Measurements from ENCODE around the gene PTPRG.
A peak's percentile ranks its signal among the peaks of the same experiment; 100 is the strongest.
"Not testable (repeated sequence)": the region's sequence is repeated elsewhere in the genome, so short reads cannot be mapped to it uniquely, and the experiment has no call there.

Gene PTPRG

DNA sequence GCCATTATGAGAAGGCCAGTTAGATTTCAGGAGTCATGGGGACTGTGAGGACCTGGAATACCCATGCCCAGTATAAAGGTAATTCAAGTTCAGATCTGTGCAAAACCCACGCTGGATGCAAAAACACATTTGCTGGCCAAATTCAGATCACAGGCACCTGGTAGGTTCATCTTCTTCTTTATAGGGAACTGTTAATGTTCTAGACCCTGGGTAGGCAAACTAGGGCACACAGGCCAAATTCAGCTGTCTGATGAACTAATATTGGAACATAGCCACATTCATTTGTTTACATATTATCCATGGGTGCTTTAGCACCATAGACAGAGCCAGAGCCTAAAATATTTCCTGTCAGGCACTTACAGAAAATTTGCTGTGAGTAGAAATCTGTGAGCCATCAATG is 241.4 kb downstream of the PTPRG start:
- no peak for DNase-seq (ENCODE audit: low spot score)

DNA sequence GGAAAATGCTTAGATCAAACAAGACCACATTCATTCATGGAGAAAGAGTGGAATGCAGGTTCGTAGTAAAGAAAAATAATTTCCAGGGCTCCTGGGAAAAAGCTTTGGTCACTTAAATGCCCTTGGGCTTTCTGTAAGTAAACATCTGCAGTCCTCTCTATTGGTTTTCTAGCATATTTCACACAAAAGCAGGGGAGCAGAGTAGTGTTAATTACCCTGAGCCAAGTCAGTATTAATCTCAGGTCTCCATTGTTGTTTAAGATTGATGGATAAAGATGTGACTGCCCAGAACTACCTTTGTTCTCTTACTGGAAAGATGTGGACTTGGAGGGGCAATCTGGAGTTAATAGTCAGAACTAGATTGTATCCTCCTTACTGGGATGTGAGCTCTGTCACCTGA is 242.6 kb downstream of the PTPRG start:
- DNase-seq (ENCODE audit: low spot score), result no peak

DNA sequence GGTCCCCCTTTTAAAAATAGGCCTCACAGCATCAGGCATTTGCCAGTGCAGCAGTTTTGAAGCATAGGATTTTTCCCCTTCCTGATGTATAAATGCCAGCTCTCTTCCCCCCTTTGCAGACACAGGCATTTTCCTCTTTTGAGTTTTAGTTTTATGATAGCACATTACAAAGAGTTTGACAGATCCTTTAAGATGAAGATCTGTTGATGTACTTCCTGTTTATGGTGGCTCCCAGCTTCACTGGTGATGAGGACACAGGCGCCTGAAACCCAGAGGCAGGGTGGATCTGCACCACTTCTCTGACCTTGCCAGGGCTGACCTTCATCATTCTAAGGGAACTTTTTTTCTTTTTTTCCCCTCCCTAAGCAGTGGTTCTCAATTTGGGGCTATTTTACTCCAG is 243.4 kb downstream of the PTPRG start:
- no peak for DNase-seq (ENCODE audit: low spot score)

DNA sequence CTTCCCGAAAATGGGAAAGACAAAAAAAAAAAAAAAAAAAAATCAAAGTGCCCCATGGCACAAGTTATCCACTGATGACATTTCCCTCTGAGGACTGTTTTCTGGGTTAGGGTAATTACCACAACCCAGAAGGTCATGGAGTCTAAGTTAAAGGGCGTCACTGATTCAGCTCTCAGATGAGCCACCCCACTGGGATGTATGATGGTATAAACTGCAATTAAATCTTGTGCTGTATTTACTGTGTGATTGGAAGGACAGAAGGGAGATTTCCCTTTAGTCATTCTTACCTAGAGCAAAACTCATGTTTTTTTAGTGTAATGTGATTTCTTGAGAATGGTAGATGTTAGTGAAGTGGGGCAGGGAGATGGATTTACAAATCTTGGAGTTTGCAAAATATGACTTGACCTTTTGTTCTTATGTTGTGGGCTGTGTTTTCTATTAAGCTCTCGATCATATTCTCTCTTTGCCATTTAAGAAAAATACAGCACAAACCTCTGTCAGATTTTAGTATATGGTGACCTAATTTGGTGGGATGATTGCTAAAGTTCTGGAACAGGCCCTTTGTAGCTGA is 244.2 kb downstream of the PTPRG start:
- DNase-seq (ENCODE audit: low spot score), result no peak

DNA sequence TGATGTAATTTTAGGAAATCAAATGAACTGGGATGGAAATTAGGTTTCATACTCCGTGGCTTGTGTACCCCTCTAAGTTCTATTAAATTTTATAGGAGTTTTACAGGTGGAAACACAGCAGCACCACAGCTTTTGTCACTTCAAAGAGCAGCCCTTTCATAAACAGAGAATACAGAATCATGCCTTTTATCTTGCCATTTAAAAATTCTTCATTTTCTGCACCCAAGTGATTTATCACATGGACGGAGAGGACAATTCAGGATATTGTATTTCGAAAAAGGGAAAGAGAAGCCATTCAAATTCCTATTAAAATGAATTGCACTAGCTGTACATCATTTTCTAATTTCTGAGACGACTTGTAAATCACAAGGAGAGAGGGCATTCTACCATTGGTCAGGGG is 245.4 kb downstream of the PTPRG start:
- DNase-seq (ENCODE audit: low spot score), result no peak

DNA sequence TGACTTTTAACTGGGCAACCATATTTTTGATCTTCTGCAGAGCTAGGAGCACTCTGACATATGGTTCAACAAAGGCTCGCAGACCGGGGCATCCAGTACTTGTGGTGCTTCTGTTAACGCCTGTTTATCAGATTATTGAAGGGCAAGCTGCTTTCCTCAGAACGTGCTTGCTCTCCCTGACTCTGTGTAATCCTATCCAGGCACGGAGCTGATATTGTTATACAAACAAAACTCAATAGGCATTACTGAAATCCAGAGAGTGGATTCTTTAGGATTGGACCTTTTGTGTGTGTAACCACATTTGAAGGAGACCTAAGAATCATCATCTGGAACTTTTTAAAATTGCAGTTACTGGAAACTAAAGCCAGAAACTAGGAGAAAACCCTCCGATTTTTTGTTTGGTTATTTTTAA is 246.5 kb downstream of the PTPRG start:
- DNase-seq (ENCODE audit: low spot score), result peak; percentile 7

DNA sequence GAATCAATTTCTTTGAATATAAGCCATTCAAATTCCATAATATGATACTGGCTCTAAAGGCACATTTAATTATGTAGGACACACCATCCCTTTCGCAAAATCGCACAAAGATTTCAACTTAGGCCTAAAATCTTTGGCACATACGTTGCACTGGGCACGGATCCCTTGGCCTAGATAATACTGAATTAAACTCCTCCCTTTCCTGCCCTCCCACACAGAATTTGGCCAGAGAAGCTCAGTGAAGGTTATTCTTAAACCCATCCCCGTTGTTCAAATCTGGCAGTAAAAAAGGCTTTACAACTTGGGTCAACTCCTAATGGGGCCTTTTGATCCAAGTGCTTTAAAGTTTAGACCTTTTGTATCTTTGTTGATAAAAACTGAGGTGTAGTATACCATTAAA is 247.2 kb downstream of the PTPRG start:
- DNase-seq (ENCODE audit: low spot score), result no peak

DNA sequence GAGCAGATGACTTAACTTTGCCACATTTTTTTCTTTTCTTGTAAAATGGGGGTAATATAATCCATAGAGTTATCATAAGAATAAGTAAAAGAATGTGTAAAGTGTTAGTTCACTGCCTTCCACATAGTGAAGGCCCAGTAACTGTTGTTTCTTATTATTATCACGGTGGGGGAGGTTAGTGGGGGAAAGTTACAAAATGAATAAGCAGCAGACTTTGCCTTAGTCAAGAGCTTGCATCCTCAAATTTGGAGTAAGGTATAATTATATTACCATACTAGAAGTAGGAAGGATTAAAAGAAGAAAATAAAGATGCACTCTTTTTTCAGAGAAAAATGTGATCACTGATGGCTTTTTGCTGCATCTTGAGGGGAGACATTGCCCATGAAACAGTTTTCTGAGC is 247.6 kb downstream of the PTPRG start:
- DNase-seq (ENCODE audit: low spot score), result no peak

DNA sequence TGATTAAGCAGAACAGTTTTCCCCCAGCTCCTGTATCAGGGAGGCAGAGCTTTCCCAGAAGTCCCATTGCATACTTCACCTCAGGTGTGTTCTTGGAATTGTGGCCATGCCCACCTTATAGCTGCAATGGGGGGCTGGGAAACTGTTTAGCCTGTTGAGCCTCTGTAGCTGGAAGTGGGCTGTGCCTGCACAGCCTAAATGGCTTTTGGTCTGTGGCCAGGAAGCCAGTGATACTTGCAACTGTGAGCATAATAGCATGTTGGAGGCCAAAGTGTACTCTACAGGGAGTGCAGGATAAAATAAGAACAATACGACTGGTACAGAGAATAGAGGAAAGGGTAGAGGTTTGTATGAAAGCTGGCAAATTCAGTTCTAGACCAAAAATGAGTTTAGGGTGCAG is 248.5 kb downstream of the PTPRG start:
- no peak for DNase-seq (ENCODE audit: low spot score)

DNA sequence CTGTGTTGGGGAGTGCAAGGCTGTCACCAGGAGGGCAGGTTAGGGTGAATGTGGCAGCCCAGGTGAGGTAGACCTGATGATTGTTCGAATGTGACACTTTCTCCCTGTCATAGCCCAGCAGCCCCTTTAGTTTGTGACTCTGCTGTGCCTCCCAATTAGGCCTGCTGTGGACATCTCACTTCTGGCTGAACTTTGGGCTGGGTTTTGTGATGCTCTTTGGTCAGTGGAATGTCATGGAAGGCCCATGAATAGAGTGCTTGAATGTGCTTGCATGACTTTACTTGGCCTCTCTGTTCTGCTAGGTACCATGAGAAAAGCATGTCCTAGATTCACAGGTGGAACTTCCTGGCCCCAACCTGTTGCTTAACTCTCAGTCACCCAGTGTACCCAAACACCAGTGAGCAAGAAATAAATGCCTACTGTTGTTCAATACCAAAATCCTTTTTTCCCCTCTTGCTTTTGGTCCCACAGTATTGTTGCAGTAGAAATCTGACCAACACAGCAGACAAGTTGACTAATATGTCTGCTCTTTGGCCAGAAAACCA is 249.7 kb downstream of the PTPRG start:
- DNase-seq (ENCODE audit: low spot score), result no peak

DNA sequence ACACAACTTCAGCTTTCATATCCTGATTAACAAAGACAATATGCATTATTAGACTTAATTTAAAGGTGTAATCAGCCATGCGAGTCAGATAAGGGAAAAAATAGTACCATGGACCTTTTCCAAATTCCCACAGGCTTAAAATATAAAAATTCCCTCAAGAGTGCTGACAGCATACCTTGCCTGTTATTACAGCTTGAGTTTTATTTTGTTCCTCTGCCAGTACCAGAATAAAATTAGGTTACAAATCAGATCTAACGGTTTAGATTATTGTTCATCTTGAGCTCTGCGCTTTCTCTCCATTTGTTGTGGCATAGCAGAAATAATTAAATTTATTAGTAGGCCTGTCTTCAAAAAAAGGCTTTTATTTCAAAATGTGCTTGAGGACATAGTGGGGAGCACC is 250.3 kb downstream of the PTPRG start:
- no peak for DNase-seq (ENCODE audit: low spot score)

DNA sequence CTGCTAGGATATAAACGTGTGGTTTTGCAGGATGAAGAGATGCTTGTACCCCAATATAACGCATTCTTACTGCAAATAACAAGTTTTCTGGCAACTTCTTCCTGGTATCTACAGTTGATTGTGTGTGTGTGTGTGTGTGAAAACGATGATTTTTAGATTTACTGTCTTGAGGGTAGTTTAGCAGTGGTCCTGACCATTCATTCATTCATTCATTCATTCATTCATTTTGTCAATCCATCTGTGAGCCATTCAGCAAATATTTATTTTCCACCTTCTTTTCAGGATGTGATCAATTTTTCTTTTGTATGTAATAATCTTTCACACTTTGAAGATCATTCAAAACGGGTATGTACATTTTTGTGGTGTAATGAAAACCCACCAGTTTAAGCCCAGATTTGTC is 250.7 kb downstream of the PTPRG start:
- DNase-seq (ENCODE audit: low spot score), result no peak

DNA sequence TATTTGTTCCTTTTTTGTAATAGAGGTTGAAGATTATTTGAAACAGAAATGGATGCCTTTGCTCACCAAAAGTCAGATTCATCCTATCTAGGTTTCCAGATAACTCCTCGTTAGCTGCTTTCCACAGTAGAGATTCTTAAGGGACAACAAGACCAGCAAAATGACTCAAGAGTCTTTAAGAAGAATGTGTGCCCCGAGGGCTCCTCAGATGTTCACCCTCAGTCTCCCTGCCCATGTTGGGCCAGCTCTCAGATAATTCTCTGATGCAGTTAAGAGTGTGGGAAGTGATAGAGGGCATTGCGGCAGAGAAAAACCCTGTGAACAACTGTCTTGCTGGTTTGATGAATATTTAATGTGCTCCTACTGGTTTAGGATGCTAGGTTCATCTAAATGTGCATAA is 251.1 kb downstream of the PTPRG start:
- no peak for DNase-seq (ENCODE audit: low spot score)

DNA sequence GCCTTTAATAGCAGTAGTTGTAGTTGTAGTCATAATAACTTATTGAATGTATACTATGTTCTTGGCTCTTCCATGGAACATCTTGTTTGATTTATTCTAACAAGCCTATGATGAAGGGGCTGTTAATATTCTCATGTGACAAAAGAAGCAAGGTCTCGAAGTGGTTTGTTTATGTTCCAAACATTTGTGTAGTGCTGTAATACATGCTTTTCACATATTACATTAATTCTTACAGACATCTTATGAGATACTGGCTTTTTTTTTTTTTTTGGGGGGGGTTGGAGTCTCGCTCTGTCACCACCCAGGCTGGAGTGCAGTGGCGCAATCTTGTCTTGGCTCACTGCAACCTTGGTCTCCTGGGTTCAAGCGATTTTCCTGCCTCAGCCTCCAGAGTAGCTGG is 252.3 kb downstream of the PTPRG start:
- DNase-seq (ENCODE audit: low spot score), result no peak

DNA sequence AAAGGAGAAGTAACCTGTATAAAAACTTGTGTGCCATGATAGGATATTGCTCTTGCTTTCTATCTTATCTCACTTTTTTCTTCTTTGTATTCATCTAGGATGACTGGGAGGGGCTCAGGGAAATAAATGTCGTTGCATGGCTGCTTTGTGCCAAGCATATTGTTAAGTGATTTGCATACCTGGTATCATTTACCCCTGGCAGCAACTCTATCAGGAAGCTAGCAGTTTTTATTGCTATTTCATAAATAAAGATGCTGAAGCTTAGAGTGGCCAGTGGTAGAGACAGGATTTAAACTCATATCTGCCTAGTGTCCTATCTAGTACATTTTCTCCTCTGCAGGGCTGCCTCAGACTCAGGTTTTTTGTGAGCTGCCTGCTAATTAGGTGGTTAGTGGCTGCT is 253.3 kb downstream of the PTPRG start:
- no peak for DNase-seq (ENCODE audit: low spot score)

DNA sequence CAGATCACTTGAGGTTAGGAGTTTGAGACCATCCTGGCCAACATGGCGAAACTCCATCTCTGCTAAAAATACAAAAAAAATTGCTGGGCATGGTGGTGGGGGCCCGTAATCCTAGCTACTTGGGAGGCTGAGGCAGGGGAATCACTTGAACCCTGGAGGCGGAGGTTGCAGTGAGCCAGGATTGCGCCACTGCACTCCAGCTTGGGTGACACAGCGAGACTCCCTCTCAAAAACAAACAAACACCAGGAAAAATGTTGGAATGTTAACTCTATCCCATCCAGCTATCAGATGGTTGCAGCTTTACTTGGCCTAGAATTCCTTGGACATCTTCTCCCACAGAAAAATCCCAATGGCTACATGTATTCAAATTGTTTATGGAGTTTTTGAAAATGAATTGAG is 254.9 kb downstream of the PTPRG start:
- not testable (repeated sequence) for DNase-seq (ENCODE audit: low spot score)

DNA sequence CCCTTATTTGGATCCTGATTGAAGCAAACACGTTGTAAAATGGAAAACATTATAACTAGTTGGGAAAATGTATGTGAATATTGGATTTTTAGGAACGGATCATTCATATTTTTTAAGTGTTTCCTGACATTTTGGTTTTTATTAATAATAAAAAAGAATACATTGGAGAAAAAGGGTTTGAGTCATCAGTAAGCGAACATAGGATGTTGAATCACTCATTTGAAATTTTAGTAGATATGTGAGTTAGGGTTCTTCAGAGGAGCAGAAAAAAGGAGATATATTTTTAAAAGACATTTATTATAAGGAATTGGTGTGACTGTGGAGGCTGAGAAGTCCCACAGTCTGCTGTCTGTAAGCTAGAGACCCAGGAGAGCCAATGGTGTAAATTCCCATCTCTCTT is 258.5 kb downstream of the PTPRG start:
- DNase-seq (ENCODE audit: low spot score), result no peak

DNA sequence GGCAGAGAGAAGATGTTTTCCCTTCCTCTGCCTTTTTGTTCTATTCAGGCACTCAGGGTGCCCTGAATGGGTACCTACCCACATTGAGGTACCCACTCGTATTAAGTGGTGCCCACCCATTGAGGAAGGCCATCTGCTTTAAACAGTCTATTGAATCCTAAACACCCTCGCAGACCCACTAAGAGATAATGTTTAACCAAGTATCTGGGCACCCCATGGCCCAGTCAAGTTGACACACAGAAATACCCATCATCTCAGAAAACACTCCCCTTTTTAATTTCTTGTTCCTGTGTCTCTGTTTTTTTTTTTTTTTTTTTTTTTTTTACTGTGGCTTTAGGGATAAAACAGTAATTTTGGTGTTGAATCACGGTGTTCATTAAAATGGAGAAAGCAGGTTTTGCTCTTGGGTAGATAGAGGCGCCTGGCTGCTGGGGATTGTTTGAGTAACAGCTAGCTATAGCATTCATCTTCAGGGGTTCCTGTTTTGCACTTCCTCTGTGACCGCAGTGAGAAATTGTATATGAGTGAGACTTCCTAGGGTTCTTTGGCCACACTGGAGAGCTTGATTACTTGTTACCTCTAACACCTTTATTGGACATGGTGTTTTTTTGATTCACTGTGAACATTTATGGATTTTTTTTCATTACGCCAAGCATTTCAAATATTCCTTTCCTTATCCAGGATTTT is 259.1 kb downstream of the PTPRG start:
- DNase-seq (ENCODE audit: low spot score), result no peak

DNA sequence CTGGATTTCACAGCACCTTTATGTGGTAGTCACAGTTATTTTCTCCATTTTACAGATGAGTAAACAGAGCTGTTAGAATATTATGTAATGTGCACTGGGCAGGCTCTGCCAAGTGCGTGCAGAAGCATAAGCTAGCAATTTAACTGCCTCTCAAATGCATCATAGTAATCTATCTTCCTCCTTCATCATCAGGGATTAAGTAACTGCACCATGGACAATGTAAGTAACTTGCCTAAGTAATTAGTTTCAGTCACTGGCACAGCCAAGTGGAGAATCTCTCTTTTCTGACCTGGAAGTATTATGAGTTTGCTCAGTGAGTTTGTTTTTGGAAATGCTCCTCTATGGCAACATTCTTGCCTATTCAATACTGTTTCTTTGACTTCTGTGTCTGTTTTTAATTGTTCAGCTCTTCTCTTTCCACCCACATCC is 260.5 kb downstream of the PTPRG start:
- no peak for DNase-seq (ENCODE audit: low spot score)

DNA sequence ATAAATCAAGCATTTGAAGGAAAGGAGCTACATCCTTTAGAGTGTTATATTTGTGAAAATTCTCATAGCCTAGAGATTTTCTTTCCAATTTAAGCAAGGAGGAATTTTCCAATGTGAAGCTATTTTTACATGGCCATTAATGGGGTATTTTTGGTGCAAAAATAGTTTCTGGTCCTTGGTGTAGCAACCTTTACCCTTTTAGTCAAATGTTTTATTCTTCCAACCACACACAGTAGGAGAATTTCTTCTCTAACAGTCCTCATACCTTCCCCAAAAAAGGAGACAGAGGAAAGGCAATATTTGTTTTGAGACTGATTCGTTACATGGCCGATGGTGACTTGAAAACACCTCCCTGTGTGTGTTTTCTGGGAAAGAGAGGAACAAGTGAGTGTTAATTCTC is 261.2 kb downstream of the PTPRG start:
- no peak for DNase-seq (ENCODE audit: low spot score)

DNA sequence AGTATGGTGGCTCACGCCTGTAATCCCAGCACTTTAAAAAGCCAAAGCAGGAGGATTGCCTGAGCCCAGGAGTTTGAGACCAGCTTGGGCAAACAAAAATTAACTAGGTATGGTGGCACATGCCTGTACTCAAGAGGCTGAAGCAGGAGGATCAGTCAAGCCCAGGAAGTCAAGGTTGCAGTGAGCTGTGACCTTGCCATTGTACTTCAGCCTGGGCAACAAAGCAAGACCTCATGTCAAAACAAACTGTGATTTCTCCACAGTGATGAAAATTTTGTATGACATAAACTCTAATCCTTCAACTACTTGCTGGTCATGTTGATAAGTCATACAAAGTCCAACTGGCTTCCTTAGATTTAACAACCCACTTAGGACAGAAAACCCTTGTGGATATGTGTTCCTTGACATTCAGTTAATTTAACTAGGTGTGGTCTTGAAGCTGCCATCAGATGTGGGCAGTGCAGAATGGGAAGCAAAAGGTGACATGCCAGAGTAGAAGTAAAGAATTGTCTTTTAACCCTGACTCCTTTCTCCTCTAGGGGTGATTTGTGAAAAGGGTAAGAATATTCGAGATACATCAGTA is 263.3 kb downstream of the PTPRG start:
- no peak for DNase-seq (ENCODE audit: low spot score)

DNA sequence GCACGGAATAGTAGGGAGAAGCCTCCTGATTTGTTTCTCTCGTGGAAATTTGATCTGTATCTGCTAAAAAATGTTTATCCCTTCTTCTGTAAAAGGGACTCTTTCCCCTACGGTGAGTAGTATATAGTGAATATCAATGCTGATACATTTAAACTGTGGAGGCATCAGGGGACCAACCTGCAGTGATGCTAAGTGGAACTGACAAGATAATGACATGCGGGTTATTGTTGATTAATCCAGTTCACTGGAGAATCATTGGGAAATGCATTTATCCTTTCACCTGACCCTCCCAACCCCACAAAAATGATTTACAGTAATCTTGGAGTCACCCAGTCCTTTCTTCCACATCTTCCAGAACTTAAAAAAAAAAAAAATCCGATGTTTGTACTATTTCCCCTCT is 264.8 kb downstream of the PTPRG start:
- DNase-seq (ENCODE audit: low spot score), result no peak

DNA sequence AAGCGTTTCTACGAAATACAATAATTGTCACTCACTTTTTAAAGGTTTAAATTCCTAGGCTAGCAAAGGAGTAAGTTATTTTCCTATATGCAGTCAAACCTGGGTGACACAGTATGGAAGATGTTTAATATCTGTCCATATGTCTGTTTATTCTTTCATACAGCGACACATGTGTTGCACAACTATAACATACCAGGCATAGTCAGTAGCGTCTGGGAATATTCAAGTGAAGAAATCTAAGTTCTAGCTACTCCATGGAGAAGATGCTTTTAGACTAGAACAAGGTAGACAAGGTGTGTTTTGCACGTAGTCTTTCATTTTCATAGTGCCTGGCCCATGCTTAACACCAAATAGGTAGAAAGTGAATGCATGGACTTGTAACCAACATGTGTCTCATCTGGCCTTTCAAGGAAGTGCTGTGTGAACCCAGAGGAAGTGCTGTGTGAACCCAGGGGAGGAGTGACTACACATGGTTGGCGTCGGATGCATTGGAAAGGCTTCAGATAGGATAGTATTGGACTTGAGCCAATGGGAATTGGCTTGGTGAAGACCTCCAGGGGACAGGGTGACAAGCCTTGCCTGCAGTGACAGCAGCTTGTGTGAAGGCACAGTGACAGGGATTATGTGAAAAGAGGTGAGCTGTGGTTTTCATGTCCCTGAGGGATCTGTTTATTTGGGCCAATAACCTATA is 267.0 kb downstream of the PTPRG start:
- no peak for DNase-seq (ENCODE audit: low spot score)
